ENCODE results near the gene AFAP1. TPM values are rescaled to one million over a fixed set of nuclear protein-coding genes. Genes with fewer than 3 reads are reported as not detected.

The AFAP1 gene
- total RNA-seq, 1 experiment from 2014 or later: 94.7 TPM

GRCh38 chr4:7861440-7861881 is 78.2 kb downstream of the AFAP1 start:
- Histone ChIP-seq H3K27ac (ENCODE audit: low read length) (no peak overlapping the region), H3K4me1 (ENCODE audit: control insufficient read depth, insufficient read depth, low read length) (peaks cover 18% of the 10 kb centered on the region)
- BruUV-seq (replicated peaks): no TSS peak

GRCh38 chr4:7860600-7861163 is 79.0 kb downstream of the AFAP1 start:
- DNase-seq (ENCODE audit: low read depth, low spot score): no peak
- H3K36me3 ChIP-seq (ENCODE audit: control insufficient read depth, insufficient read depth, low read length): peaks cover 34% of the 10 kb centered on the region
- BruUV-seq (replicated peaks): no TSS peak
- H3K27me3 ChIP-seq (ENCODE audit: control insufficient read depth, insufficient read depth, low read length): no peaks in the 10 kb centered on the region
- no peaks in the 10 kb centered on the region for H3K9me3 ChIP-seq (ENCODE audit: control insufficient read depth, insufficient read depth, low read depth, low read length)
- in situ Hi-C loops (cut with HindIII; ENCODE audit: low pct_unique_long_range_greater_than_20kb, low sequenced_read_pairs) (no loop called here), intact Hi-C loops (cut with micrococcal nuclease; ENCODE audit: unreplicated experiment) (no loop called here)
- peaks cover 18% of the 10 kb centered on the region for H3K4me1 ChIP-seq (ENCODE audit: control insufficient read depth, insufficient read depth, low read length)
- ChIA-PET POLR2A (no interaction called here), CTCF (no interaction called here)
- H3K27ac ChIP-seq (ENCODE audit: low read length): no peak overlapping the region
- TF ChIP-seq, protein P1, sequence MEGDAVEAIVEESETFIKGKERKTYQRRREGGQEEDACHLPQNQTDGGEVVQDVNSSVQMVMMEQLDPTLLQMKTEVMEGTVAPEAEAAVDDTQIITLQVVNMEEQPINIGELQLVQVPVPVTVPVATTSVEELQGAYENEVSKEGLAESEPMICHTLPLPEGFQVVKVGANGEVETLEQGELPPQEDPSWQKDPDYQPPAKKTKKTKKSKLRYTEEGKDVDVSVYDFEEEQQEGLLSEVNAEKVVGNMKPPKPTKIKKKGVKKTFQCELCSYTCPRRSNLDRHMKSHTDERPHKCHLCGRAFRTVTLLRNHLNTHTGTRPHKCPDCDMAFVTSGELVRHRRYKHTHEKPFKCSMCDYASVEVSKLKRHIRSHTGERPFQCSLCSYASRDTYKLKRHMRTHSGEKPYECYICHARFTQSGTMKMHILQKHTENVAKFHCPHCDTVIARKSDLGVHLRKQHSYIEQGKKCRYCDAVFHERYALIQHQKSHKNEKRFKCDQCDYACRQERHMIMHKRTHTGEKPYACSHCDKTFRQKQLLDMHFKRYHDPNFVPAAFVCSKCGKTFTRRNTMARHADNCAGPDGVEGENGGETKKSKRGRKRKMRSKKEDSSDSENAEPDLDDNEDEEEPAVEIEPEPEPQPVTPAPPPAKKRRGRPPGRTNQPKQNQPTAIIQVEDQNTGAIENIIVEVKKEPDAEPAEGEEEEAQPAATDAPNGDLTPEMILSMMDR (IDR thresholded peaks at IDR 0.05): no peak
- TF ChIP-seq TCF7L2 (IDR thresholded peaks at IDR 0.05; ENCODE audit: low read depth, low read length): no peak
- TF ChIP-seq SIN3A (IDR thresholded peaks at IDR 0.05; ENCODE audit: borderline replicate concordance, insufficient read depth, low read depth, low read length): no peak
- TF ChIP-seq, protein P2, sequence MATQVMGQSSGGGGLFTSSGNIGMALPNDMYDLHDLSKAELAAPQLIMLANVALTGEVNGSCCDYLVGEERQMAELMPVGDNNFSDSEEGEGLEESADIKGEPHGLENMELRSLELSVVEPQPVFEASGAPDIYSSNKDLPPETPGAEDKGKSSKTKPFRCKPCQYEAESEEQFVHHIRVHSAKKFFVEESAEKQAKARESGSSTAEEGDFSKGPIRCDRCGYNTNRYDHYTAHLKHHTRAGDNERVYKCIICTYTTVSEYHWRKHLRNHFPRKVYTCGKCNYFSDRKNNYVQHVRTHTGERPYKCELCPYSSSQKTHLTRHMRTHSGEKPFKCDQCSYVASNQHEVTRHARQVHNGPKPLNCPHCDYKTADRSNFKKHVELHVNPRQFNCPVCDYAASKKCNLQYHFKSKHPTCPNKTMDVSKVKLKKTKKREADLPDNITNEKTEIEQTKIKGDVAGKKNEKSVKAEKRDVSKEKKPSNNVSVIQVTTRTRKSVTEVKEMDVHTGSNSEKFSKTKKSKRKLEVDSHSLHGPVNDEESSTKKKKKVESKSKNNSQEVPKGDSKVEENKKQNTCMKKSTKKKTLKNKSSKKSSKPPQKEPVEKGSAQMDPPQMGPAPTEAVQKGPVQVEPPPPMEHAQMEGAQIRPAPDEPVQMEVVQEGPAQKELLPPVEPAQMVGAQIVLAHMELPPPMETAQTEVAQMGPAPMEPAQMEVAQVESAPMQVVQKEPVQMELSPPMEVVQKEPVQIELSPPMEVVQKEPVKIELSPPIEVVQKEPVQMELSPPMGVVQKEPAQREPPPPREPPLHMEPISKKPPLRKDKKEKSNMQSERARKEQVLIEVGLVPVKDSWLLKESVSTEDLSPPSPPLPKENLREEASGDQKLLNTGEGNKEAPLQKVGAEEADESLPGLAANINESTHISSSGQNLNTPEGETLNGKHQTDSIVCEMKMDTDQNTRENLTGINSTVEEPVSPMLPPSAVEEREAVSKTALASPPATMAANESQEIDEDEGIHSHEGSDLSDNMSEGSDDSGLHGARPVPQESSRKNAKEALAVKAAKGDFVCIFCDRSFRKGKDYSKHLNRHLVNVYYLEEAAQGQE (IDR thresholded peaks at IDR 0.05; ENCODE audit: insufficient read depth in 1 of 2, low read depth in 2 of 2, low read length in 1 of 2): no peak
- H3K4me3 ChIP-seq (ENCODE audit: low read depth in 2 of 2, low read length in 2 of 2): no peak overlapping the region
- ATAC-seq: no peak

More at GRCh38 chr4:7861440-7861881, 78.2 kb downstream of the AFAP1 start:
- ChIA-PET POLR2A (no interaction called here), CTCF (no interaction called here)
- Histone ChIP-seq H3K4me3 (ENCODE audit: low read depth in 2 of 2, low read length in 2 of 2) (no peak overlapping the region), H3K36me3 (ENCODE audit: control insufficient read depth, insufficient read depth, low read length) (peaks cover 34% of the 10 kb centered on the region), H3K9me3 (ENCODE audit: control insufficient read depth, insufficient read depth, low read depth, low read length) (no peaks in the 10 kb centered on the region), H3K27me3 (ENCODE audit: control insufficient read depth, insufficient read depth, low read length) (no peaks in the 10 kb centered on the region)
- in situ Hi-C loops (cut with HindIII; ENCODE audit: low pct_unique_long_range_greater_than_20kb, low sequenced_read_pairs): no loop called here
- intact Hi-C loops (cut with micrococcal nuclease; ENCODE audit: unreplicated experiment): no loop called here
- DNase-seq (ENCODE audit: low read depth, low spot score) (no peak), ATAC-seq (no peak)
- TF ChIP-seq TCF7L2 (IDR thresholded peaks at IDR 0.05; ENCODE audit: low read depth, low read length) (no peak), POLR2AphosphoS5 (IDR thresholded peaks at IDR 0.05; ENCODE audit: low read depth, low read length) (no peak)
- TF ChIP-seq, protein P1 (IDR thresholded peaks at IDR 0.05): no peak
